Renal pelvis (tissue), 12 donors: ENCODE results near the gene C2orf74. TPM values are rescaled to one million over a fixed set of nuclear protein-coding genes. Genes with fewer than 3 reads are reported as not detected.
"Not testable (repeated sequence)": the region's sequence is repeated elsewhere in the genome, so short reads cannot be mapped to it uniquely, and the experiment has no call there.

Source experiments
- DNase-seq: peaks from one replicate; pipeline ENCODE4 v3.0.0-alpha.2; 2013
- long read RNA-seq, 16 experiments: transcript quantifications; one replicate each; lab custom pipeline, GENCODE V29; 2026
- polyA plus RNA-seq, 3 donors: library from polyadenylated mRNA; unstranded; fragments of 120-200 nt; gene quantifications; one replicate each; pipeline ENCODE4 v1.2.1, GENCODE V29; 2013; ENCODE audit not compliant: insufficient read length in 3 of 3

C2orf74 gene
- 10 to 100 TPM; 31.8 to 40.1 (median 32.8) TPM for polyA plus RNA-seq
- long read RNA-seq, donor 1, transcript C2orf74-202 (4 exons, 879 nt), result major isoform, 11 of 14 reads
- long read RNA-seq, donor 1, partial matches to known transcripts, result 0 of 14 reads
- long read RNA-seq, donor 1, other reads (novel, unspliced or antisense), result 0 of 14 reads
- long read RNA-seq, donor 2, transcript C2orf74-202 (4 exons, 879 nt), result major isoform, 15 of 30 reads
- long read RNA-seq, donor 2, transcript C2orf74-204 (3 exons, 726 nt), result minor isoform, 6 of 30 reads
- long read RNA-seq, donor 2, partial matches to known transcripts, result 9 of 30 reads
- long read RNA-seq, donor 2, other reads (novel, unspliced or antisense), result 0 of 30 reads
- long read RNA-seq, donor 3, transcript C2orf74-202 (4 exons, 879 nt), result major isoform, 12 of 24 reads
- long read RNA-seq, donor 3, partial matches to known transcripts, result 9 of 24 reads
- long read RNA-seq, donor 3, other reads (novel, unspliced or antisense), result 0 of 24 reads
- long read RNA-seq, donor 4, transcript C2orf74-202 (4 exons, 879 nt), result major isoform, 7 of 16 reads
- long read RNA-seq, donor 4, partial matches to known transcripts, result 8 of 16 reads
- long read RNA-seq, donor 4, other reads (novel, unspliced or antisense), result 0 of 16 reads
- long read RNA-seq, donor 5, transcript C2orf74-202 (4 exons, 879 nt), result major isoform, 7 of 10 reads
- long read RNA-seq, donor 5, partial matches to known transcripts, result 0 of 10 reads
- long read RNA-seq, donor 5, other reads (novel, unspliced or antisense), result 0 of 10 reads
- long read RNA-seq, donor 6, partial matches to known transcripts, result 9 of 15 reads
- long read RNA-seq, donor 6, other reads (novel, unspliced or antisense), result 0 of 15 reads
- long read RNA-seq, donor 7, transcript C2orf74-202 (4 exons, 879 nt), result major isoform, 9 of 31 reads
- long read RNA-seq, donor 7, partial matches to known transcripts, result 19 of 31 reads
- long read RNA-seq, donor 7, other reads (novel, unspliced or antisense), result 0 of 31 reads
- long read RNA-seq, donor 8, transcript C2orf74-202 (4 exons, 879 nt), result major isoform, 7 of 8 reads
- long read RNA-seq, donor 8, partial matches to known transcripts, result 0 of 8 reads
- long read RNA-seq, donor 8, other reads (novel, unspliced or antisense), result 0 of 8 reads
- long read RNA-seq, donor 9, transcript C2orf74-202 (4 exons, 879 nt), result major isoform, 12 of 42 reads
- long read RNA-seq, donor 9, partial matches to known transcripts, result 21 of 42 reads
- long read RNA-seq, donor 9, other reads (novel, unspliced or antisense), result 5 of 42 reads
- long read RNA-seq, donor 10, transcript C2orf74-202 (4 exons, 879 nt), result major isoform, 10 of 20 reads
- long read RNA-seq, donor 10, partial matches to known transcripts, result 8 of 20 reads
- long read RNA-seq, donor 10, other reads (novel, unspliced or antisense), result 0 of 20 reads
- long read RNA-seq, donor 11, partial matches to known transcripts, result 5 of 7 reads
- long read RNA-seq, donor 11, other reads (novel, unspliced or antisense), result 0 of 7 reads
- long read RNA-seq, donor 12, transcript C2orf74-202 (4 exons, 879 nt), result major isoform, 9 of 15 reads
- long read RNA-seq, donor 12, partial matches to known transcripts, result 5 of 15 reads
- long read RNA-seq, donor 12, other reads (novel, unspliced or antisense), result 0 of 15 reads
- long read RNA-seq, donor 13, partial matches to known transcripts, result 7 of 11 reads
- long read RNA-seq, donor 13, other reads (novel, unspliced or antisense), result 0 of 11 reads
- long read RNA-seq, donor 14, result 0 reads
- long read RNA-seq, donor 15, transcript C2orf74-202 (4 exons, 879 nt), result major isoform, 10 of 22 reads
- long read RNA-seq, donor 15, partial matches to known transcripts, result 10 of 22 reads
- long read RNA-seq, donor 15, other reads (novel, unspliced or antisense), result 0 of 22 reads
- long read RNA-seq, donor 16, transcript C2orf74-202 (4 exons, 879 nt), result major isoform, 19 of 48 reads
- long read RNA-seq, donor 16, partial matches to known transcripts, result 26 of 48 reads
- long read RNA-seq, donor 16, other reads (novel, unspliced or antisense), result 0 of 48 reads

DNA sequence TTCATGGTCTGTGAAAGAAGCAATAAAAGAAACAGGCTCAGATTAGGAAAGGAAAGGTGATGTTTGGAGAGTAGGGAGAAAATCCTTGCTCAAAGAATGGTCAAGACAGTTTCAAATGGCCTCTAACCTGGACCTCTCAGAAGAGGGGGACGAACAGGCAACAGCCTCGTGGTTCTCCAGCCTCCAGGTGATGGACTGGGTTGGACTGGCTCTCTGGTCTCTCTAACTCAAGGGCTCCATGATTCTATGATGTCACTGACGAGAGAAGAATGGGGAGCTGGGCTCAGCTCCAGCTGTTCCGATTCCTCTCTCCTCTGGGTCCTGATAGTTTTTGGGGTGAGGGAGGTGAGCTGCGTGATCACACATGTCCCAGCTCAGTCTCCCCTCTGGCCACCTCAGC is at the start of gene C2orf74:
Gene C2orf74, plus strand, starts transcription at position 301 of the 400 bp plus-strand sequence. CDS start 327 bp downstream, outside the sequence.
- no peak for DNase-seq

GRCh38 chr2:61114147-61114546 is 47.8 kb upstream of the C2orf74 start:
- DNase-seq, result no peak

DNA sequence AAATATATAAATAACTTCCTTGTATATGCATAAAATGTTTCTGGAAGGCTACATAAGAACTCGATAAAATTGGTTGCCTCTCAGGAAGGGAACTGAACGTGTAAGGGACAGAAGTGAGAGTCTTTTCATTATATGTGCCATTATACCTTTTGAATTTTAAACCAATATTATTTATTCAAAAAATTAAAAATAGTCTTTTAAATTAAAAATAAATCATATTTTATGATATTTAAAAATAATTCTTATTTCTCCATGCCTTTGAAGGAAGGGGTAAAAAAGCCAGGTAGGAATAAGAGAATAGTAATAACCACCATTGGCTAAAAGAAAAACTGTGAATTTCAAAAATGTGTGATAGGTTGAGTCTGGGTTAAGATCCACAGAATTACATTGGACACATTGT is 45.7 kb upstream of the C2orf74 start:
- no peak for DNase-seq

GRCh38 chr2:61117534-61117933 is 44.5 kb upstream of the C2orf74 start:
- DNase-seq, result peak; percentile 0

- DNase-seq, result no peak
Measured at GRCh38 chr2:61125123-61125710, 36.8 kb upstream of the C2orf74 start.

- no peak for DNase-seq
Measured at GRCh38 chr2:61125798-61126197, 36.2 kb upstream of the C2orf74 start.

- DNase-seq, result not testable (repeated sequence)
Measured at GRCh38 chr2:61128122-61128521, 33.9 kb upstream of the C2orf74 start.

GRCh38 chr2:61134141-61134540 is 27.8 kb upstream of the C2orf74 start:
- no peak for DNase-seq

DNA sequence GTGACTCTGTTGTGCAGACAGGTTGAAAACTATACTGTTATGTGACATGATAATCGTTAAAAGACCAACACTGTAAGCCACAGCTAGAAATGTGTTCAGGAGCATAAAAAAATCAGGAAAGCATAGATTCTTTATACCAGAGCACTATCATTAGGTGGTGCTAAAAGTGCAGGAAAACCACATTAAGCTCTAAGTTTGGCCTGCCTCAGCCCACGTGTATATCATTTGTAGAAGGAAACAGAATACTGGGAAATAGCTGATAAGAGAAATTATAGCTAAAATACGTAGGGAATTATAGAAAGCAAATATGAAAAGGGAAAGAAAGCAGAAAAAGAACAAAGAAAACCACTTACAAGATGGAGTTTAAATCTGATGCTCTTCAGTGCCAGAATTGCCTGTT is 26.5 kb upstream of the C2orf74 start:
- peak; percentile 21 for DNase-seq

DNA sequence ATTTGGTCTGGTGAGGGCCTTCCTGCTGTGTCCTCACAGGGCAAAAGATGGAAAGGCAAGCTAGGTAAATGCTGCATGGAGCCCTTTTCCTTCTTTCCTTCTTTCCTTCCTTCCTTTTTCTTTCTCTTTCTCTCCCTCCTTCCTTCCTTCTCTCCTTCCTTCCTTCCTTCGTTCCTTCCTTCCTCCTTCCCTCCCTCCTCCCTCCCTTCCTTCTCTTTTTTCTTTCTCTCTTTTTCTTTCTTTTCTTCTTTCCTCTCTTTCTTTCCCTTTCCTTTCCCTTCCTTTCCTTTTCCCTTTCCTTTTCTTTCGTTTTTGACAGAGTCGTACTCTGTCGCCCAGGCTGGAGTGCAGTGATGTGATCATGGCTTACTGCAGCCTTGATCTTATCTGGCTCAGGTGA is 23.1 kb upstream of the C2orf74 start:
- DNase-seq, result no peak

DNA sequence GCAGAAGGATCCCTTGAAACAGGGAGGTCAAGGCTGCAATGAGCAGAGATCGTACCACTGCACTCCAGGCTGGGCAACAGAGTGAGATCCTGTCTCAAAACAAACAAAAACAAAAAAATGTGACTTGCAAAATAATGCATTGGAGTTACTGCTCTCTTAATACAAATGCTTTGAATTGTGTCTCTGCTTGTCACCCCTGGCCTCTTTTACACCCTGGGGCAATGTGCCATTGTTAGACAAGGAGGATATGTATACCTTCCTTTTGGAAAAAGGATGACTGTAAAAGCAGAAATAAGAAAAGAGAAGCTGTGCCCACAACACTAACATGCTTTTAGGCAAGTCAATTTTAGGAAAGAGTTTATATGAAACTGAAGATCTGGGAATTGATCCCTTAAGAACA is 20.8 kb upstream of the C2orf74 start:
- no peak for DNase-seq

DNA sequence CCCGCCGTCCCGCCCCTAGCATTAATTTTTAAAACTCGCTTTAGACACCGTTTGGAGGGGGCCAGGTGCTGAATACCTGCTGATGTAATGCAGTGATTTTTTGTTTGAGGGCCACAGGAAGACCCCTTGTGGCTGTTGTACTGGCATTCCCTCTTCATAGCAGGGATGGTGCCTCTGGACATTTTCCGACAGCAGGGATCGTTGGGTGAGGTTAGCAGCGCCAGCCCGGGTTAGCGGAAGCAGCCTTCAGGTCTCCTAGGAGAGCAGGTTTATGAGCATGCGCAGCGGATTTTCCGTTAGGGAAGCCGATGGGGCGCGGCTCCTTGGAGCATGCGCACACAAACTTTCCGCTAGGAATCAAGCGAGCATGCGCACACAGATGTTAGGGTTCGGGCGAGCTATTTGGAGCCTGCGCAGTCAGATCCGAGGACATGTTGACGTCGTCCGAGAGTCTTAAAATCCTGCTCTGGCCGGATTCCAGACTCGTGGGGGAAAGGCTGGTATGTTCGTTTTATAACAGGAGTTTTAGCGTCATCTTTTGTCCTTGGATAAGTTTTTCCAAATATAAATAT is 17.2 kb upstream of the C2orf74 start:
- DNase-seq, result peak; percentile 99

GRCh38 chr2:61145990-61146389 is 16.0 kb upstream of the C2orf74 start:
- no peak for DNase-seq

GRCh38 chr2:61148091-61148490 is 13.9 kb upstream of the C2orf74 start:
- not testable (repeated sequence) for DNase-seq

DNA sequence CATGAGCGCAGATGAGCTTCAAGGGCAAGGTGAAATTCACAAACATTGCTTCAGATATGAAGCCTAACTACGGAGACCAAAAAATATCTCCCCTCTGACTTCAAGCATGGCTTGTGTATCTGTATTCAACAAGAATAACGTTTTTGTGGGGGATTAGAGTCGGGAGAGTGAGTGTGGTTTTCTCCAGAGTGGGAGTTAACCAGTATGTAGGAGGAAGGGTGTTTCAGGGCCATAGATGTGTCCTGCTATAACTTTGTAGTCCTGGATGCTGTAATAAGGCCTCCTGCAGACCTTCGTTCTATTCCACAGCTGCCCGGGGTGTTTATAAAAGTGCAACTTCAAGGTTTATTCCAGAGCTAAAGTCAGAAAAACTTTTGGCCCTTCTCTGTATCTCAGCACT is 12.9 kb upstream of the C2orf74 start:
- DNase-seq, result no peak

DNA sequence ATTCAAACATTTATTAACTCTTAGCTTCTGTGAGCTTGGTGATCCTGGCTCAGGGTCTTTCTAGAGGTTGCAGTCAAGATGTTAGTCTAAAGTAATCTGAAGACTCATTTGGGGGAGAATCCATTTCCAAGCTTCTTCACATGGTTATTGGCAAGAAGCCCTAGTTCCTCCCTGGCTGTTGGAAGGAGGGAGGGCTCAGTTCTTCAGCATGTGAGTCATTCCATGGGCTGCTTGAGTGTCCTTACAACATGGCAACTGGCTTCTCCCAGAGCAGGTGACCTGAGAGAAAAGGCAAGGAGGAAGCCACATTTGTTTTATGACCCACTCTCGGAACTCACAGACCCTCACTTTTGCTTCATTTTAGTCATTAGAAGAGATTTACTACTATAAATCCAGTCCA is 10.6 kb upstream of the C2orf74 start:
- DNase-seq, result no peak

DNA sequence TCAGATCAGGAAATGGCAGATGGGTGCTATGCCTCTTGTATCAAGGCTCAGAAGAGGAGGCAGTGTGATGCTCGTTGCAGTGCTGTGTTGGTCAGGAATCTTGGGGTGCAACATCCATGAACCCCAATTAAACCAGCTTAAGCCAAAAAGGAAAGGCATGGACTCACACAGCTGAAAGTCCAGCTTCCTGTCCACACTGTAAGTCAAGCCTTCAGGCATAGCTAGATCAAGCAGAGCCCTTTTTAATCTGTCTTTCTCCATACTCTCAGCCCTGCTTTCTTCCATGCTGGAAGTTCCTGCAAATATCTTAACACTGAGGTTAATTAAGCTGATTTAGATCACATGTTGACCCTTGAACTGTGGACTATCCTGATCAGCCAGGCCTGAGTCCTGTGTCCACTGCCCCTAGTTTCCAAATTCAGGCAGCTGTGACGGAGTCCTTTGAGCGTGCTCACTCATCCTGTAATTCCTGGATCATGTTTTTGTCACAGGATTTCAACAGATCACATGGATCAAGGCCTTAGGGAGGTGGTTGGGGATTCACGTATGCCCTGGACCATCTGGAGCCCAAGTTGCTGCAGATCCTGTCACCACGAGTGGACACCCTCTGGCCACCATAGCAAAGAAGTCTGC is 4.5 kb upstream of the C2orf74 start:
- DNase-seq, result no peak

- DNase-seq, result no peak
Measured at GRCh38 chr2:61158356-61158955, 3.5 kb upstream of the C2orf74 start.

DNA sequence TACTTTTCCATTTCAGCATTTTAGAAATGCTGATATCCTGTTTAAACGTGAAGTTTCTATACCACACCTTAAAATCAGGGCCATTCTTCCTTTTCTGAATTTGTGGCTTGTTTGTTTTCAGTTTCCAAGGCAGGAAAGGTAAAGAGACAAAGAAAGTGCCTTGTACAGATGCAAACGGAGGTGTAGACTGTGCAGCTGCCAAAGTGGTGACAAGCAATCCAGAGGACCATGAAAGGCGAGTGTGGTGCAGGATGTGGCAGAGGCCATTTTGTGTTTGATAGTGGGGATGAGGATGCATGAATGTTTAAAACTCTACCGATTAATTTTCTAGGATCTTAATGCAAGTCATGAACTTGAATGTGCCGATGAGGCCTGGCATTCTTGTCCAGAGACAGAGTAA is 733 bp downstream of the C2orf74 start:
- no peak for DNase-seq
